OCI-LY1 (cell line): ENCODE measurements around the gene ACAT1.
"Not testable (repeated sequence)": the region's sequence is repeated elsewhere in the genome, so short reads cannot be mapped to it uniquely, and the experiment has no call there.

Experiments used
- CTCF ChIP-seq: fragments of 200-600 bp; sonication (generic), shearing (Covaris generic); IDR thresholded peaks from 2 replicates; pipeline ENCODE4 v1.5.1; 2017; ENCODE audit warnings: mild to moderate bottlenecking, antibody characterized with exemption, low read length, moderate library complexity, mixed read lengths
- EZH2 ChIP-seq: fragments of 200-600 bp; sonication (generic), shearing (Covaris generic); IDR thresholded peaks from 2 replicates; pipeline ENCODE4 v1.8.0; 2017; ENCODE audit warnings: borderline replicate concordance, mixed run types, mild to moderate bottlenecking, antibody characterized with exemption, low read length, moderate library complexity, mixed read lengths

- not testable (repeated sequence) for TF ChIP-seq CTCF, EZH2
Measured at GRCh38 chr11:108120936-108121273, 462 bp upstream of the ACAT1 start.
